HG03064 (cell line): ENCODE results near the gene PDZD11.
"Not testable (repeated sequence)": the region's sequence is repeated elsewhere in the genome, so short reads cannot be mapped to it uniquely, and the experiment has no call there.

Experiments
- ATAC-seq: cut with Tn5 transposase; IDR thresholded peaks from one replicate; pipeline ENCODE4 v1.9.1; 2021; ENCODE audit warnings: low read depth; ENCODE audit not compliant: unreplicated experiment

The PDZD11 gene

GRCh38 chrX:70257423-70258288, 32.1 kb downstream of the PDZD11 start:
- ATAC-seq = no peak

- no peak for ATAC-seq
Measured at GRCh38 chrX:70255452-70255851, 34.3 kb downstream of the PDZD11 start.

- ATAC-seq = no peak
Measured at GRCh38 chrX:70254909-70255308, 34.8 kb downstream of the PDZD11 start.

GRCh38 chrX:70254063-70254400, 35.7 kb downstream of the PDZD11 start:
- no peak for ATAC-seq

- ATAC-seq = no peak
Measured at GRCh38 chrX:70253377-70254062, 36.2 kb downstream of the PDZD11 start.

GRCh38 chrX:70252491-70252890, 37.2 kb downstream of the PDZD11 start:
- ATAC-seq = no peak

GRCh38 chrX:70247252-70247651, 42.5 kb downstream of the PDZD11 start:
- ATAC-seq = no peak

- ATAC-seq = no peak
Measured at GRCh38 chrX:70244881-70245280, 44.8 kb downstream of the PDZD11 start.

- ATAC-seq = not testable (repeated sequence)
Measured at GRCh38 chrX:70243601-70244000, 46.1 kb downstream of the PDZD11 start.

- no peak for ATAC-seq
Measured at GRCh38 chrX:70241501-70241900, 48.2 kb downstream of the PDZD11 start.

- no peak for ATAC-seq
Measured at GRCh38 chrX:70240751-70241150, 49.0 kb downstream of the PDZD11 start.
